ENCODE results near the gene ABO. TPM values are rescaled to one million over a fixed set of nuclear protein-coding genes. Genes with fewer than 3 reads are reported as not detected.

Gene ABO
- total and polyA plus RNA-seq, 9 of the 15 experiments (the other 6 are each of a cell fraction or from before 2014, with no cell fraction given), result 5.0 to 21.9 (median 11.9) TPM

DNA sequence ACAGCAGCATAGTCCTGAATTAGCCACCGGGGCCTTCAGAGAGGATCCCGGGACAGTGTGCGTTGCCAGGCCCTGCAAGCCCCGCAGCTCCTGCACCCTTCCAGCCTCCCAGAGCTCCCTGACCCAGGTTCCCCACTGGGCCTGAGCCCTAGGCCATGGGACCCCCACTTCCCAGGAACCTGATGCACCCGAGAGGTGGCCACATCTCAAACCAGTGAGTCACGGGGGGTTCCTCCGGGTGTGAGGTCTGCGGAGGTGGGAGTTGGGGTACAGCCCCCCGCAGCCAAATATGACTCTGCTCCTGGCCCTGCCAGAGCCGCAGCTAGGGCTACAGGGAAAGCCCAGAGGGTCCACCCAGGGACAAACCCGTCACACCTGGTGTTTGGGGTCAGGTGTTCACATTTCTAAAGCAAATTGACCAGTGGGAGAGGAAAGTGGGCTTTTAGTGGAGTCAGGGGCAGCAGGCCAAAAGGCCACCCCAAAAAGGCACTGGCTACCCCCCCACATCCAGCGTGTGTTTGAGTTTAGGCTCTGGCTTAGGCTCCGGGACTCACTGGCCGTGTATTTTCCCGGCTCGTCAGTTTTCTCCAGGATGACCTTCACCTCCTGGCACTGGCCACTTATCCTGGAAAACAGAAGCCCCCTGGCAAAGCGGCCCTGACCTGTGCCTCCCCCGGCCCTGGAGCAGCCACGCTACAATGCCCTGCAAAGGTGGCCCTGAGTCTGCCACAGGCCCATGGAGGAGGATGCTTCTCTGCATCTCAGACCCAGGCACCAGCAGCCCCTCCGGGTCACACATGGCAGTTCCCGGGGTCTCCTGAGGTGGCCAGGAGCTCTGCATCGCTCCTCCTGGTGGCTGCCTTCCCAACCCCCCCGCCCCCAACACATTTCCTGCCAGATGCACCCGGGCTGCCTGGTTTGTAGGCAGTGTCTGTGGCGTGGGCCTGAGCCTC lies 48.5 kb downstream of the ABO start (continued):
- TF ChIP-seq PKNOX1 (IDR thresholded peaks at IDR 0.05) (no peak), HIVEP1 (CRISPR knock-in tag; IDR thresholded peaks at IDR 0.05) (no peak), TOE1 (IDR thresholded peaks at IDR 0.05; ENCODE audit: borderline replicate concordance) (no peak), TOE1 (CRISPR knock-in tag; IDR thresholded peaks at IDR 0.05; ENCODE audit: borderline replicate concordance, low read depth) (no peak), TAF7 (tag; IDR thresholded peaks at IDR 0.05) (no peak)

DNA sequence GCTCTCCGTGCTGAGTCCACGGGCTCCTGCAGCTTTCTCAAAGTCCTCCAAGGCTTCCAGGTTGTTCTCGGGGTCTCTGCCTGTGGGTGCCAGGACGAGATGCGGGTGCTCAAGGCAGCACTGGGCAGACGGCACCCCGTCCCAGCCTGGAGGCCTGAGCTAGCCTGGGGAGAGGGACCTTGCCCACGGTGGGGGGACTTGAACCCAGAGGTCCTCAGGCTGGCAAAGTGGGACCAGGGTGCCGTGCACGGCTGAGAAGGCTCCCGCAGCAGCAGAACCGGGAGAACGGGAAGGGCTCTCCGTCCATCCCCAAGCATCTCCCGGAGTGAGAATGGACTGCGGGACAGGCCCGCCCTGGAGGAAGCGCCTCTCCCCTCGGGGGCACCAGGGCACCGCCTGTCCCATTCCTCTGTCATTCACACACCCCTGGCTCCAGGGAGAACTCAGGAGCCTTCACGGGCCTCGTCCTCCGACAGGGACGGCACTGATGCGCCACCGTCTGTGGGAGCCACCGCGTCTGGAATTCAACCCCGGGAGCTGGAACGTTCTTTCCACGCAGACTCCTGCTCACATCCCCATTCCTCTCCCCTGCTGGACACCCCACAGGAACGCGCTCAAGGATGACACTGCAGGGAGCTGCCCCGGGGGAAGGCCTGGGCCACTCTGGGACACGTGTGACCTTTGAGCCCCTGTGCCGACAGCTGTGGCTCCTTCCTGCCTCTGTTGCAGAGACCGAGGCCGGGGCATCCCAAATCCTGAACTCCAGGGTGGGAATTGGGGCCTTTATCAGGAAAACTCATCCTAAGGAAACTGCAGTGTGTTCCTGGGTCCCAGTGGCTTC lies 49.6 kb downstream of the ABO start:
- POLR2A ChIA-PET, result interaction anchor here (0.7 to 1.5 kb wide), 3 partner anchors 14 to 106 kb away, joined by 3 to 4 read pairs (median 3); partner anchors contain the start of gene ABO
- peaks cover 5% of the 10 kb centered on the region for H3K9me3 ChIP-seq (replicated peaks; ENCODE audit: control insufficient read depth, insufficient read depth, low read depth, low read length)
- DNase-seq (ENCODE audit: extremely low read depth in 1 of 4, low spot score in 3 of 4) (no peak), ATAC-seq (no peak), FAIRE-seq (no peak)
- no peak overlapping the region for H3K4me3 ChIP-seq
- in situ Hi-C loops (cut with MboI) (loop anchor here (5.0 kb wide), 1 partner anchor 92 kb away; no protein-coding TSS in a partner anchor), intact Hi-C loops (cut with micrococcal nuclease) (no loop called here)
- H3K9ac ChIP-seq (ENCODE audit: insufficient read depth in 1 of 2, low read depth in 2 of 2, low read length in 2 of 2), result no peak overlapping the region
- peaks cover 0 to 23% of the 10 kb centered on the region in 2 experiments; a peak in 2 of 5 replicates for H3K4me1 ChIP-seq (replicated peaks in 1 of 2; ENCODE audit: control insufficient read depth in 2 of 2, insufficient read depth in 2 of 2, low read length in 2 of 2)
- TF ChIP-seq NFYB (IDR thresholded peaks at IDR 0.05; ENCODE audit: extremely low read depth, insufficient read length), result no peak
- TF ChIP-seq ZBED1 (IDR thresholded peaks at IDR 0.05), result no peak
- no peak for TF ChIP-seq DMBX1 (CRISPR knock-in tag; IDR thresholded peaks at IDR 0.05; ENCODE audit: borderline replicate concordance)
- no peak for TF ChIP-seq CAMTA2 (CRISPR knock-in tag; conservative IDR thresholded peaks at IDR 0.05)
- H3K36me3 ChIP-seq (ENCODE audit: control insufficient read depth, insufficient read depth, low read length), result no peaks in the 10 kb centered on the region
- no peaks in the 10 kb centered on the region for H3K79me2 ChIP-seq (ENCODE audit: control insufficient read depth, insufficient read depth, low read length)
- no peak overlapping the region for H3K27ac ChIP-seq (ENCODE audit: extremely low read depth, low read depth, low read length)
- 41% methylated on average over 30 of the region's 38 CpGs for WGBS (ENCODE audit: insufficient coverage, low coverage, missing lambda C conversion rate)
- CTCF ChIA-PET (ENCODE audit: low intra/inter-chr PET ratio), result no interaction called here
- H3K9me1 ChIP-seq (ENCODE audit: control insufficient read depth, insufficient read depth, low read length), result no peaks in the 10 kb centered on the region
- no TSS peak for BruUV-seq (replicated peaks)
- no peak overlapping the region for H2AFZ ChIP-seq (ENCODE audit: low read depth, low read length)
- no peaks in the 10 kb centered on the region for H4K20me1 ChIP-seq (replicated peaks; ENCODE audit: control insufficient read depth, insufficient read depth, low read length)
- no peak overlapping the region for H3K4me2 ChIP-seq (ENCODE audit: insufficient read depth, low read length)
- peaks cover 12 to 42% of the 10 kb centered on the region in 2 experiments; a peak in 4 of 5 replicates for H3K27me3 ChIP-seq (ENCODE audit: control insufficient read depth in 2 of 2, insufficient read depth in 2 of 2, low read length in 2 of 2)

Data from K562 (cell line).